ENCODE data around the gene SUGCT.
"Not testable (repeated sequence)": the region's sequence is repeated elsewhere in the genome, so short reads cannot be mapped to it uniquely, and the experiment has no call there.

The SUGCT gene

DNA sequence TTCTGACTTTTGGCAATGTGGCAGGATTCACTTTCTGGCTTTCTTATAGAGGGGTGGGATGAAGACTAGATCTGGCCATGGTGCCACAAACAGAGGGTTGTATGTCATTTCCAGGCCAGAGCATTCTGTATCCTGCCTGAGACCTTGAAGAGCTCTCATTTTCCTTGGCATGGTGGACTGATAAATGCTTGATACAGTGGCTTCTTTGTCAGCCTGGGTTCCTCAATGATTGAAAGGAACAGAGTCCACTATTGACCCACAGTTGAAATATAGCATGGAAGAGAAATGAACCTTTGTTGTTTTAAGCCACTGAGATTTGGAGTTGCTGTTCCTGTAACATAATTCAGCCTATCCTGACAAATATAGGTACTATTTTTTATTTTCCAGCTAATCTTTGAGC, 462.7 kb downstream of the SUGCT start:
- TF ChIP-seq, protein P1, sequence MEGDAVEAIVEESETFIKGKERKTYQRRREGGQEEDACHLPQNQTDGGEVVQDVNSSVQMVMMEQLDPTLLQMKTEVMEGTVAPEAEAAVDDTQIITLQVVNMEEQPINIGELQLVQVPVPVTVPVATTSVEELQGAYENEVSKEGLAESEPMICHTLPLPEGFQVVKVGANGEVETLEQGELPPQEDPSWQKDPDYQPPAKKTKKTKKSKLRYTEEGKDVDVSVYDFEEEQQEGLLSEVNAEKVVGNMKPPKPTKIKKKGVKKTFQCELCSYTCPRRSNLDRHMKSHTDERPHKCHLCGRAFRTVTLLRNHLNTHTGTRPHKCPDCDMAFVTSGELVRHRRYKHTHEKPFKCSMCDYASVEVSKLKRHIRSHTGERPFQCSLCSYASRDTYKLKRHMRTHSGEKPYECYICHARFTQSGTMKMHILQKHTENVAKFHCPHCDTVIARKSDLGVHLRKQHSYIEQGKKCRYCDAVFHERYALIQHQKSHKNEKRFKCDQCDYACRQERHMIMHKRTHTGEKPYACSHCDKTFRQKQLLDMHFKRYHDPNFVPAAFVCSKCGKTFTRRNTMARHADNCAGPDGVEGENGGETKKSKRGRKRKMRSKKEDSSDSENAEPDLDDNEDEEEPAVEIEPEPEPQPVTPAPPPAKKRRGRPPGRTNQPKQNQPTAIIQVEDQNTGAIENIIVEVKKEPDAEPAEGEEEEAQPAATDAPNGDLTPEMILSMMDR (conservative IDR thresholded peaks at IDR 0.05; ENCODE audit: low read depth, low read length): no peak
- H3K4me3 ChIP-seq (ENCODE audit: low read depth, low read length): no peak overlapping the region
- DNase-seq (ENCODE audit: low read depth): no peak

GRCh38 chr7:40598915-40599314, 464.1 kb downstream of the SUGCT start:
- TF ChIP-seq, protein P1 (conservative IDR thresholded peaks at IDR 0.05; ENCODE audit: low read depth, low read length): no peak
- no peak for DNase-seq (ENCODE audit: low read depth)
- H3K4me3 ChIP-seq (ENCODE audit: low read depth, low read length): no peak overlapping the region

DNA sequence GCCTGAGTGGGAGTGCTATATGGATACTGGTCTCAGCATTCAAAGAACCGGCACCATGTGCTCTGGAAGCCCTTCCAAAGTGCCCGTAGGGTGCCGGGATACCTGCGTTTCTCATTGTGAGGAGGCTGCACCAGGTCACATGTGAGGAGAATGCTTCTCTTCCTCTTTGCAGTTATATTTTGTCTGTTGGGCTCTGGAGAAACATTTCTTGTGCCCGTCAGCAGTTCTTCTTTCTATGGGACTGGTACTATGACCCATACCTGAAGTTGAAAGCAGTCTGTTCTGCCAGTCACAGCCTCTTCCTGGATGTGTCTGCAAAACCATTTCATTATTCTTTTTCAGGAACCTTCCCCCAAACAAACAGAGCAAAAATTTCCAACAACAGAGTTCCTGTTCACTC, 465.0 kb downstream of the SUGCT start:
- DNase-seq (ENCODE audit: low read depth): no peak
- H3K4me3 ChIP-seq (ENCODE audit: low read depth, low read length): no peak overlapping the region
- TF ChIP-seq, protein P1 (conservative IDR thresholded peaks at IDR 0.05; ENCODE audit: low read depth, low read length): no peak

GRCh38 chr7:40602351-40602750, 467.5 kb downstream of the SUGCT start:
- not testable (repeated sequence) for DNase-seq (ENCODE audit: low read depth); H3K4me3 ChIP-seq (ENCODE audit: low read depth, low read length)

DNA sequence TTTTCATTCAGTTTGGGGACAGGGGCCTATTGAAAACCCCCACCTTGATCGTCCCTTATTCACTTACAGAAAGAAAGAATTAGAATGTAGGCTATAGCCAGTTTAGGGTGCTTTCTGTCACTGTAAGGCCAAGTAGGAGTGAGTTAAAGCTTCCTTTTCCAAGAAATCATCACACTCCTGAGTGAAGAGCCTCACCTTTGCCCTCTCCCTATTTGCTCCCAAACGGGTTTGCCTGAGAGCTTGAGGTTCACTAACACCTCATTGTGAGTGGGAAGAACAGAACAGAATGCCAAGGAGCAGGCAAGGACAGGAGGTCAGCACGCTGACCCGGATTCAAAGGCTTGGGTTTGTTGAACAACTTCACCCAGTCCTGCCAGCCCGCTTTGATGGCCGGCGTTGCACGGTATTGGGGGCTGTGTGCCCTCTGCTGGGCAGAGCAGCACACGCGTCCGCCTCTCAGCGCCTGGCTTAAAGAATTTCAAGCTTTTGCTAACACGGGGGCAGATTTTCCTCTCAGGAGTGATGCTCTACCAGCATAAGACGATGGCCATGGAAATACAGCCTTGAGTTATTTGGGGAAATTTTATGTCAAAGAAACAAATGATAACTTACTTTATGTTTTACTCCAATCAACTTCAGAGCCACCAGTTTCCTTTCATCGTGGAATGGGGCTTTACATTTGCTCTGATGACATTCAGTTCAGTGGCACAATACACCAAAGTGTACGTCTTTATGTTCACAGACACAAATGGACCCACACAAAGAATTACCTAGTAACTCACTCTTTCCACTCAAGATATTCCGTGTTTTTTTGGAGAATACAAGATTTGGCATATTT, 470.0 kb downstream of the SUGCT start:
- peak; percentile 84 for DNase-seq (ENCODE audit: low read depth)
- H3K4me3 ChIP-seq (ENCODE audit: low read depth, low read length): no peak overlapping the region
- TF ChIP-seq, protein P1 (conservative IDR thresholded peaks at IDR 0.05; ENCODE audit: low read depth, low read length): peak; percentile 96

- TF ChIP-seq, protein P1 (conservative IDR thresholded peaks at IDR 0.05; ENCODE audit: low read depth, low read length): no peak
- DNase-seq (ENCODE audit: low read depth): no peak
- H3K4me3 ChIP-seq (ENCODE audit: low read depth, low read length): no peak overlapping the region
Observed at GRCh38 chr7:40608321-40609075, 473.7 kb downstream of the SUGCT start.

- no peak overlapping the region for H3K4me3 ChIP-seq (ENCODE audit: low read depth, low read length)
- DNase-seq (ENCODE audit: low read depth): no peak
- TF ChIP-seq, protein P1 (conservative IDR thresholded peaks at IDR 0.05; ENCODE audit: low read depth, low read length): no peak
Observed at GRCh38 chr7:40610461-40610860, 475.7 kb downstream of the SUGCT start.

Data from choroid plexus epithelial cell (primary cell).